Parathyroid adenoma (tissue), 2 donors: ENCODE measurements around the gene GNG12.

Experiments
- H2AFZ ChIP-seq: fragments of 300-600 bp; sonication (generic); one replicate; pipeline ENCODE4 v1.7.0; 2017; ENCODE audit warnings: antibody characterized with exemption, mild to moderate bottlenecking
- H3K27ac ChIP-seq: fragments of 300-600 bp; sonication (generic); one replicate; pipeline ENCODE4 v1.7.0; 2017
- H3K27me3 ChIP-seq: fragments of 300-600 bp; sonication (generic); one replicate; pipeline ENCODE4 v1.7.0; 2017; ENCODE audit warnings: low read length; ENCODE audit not compliant: control insufficient read depth, insufficient read depth
- H3K36me3 ChIP-seq: fragments of 300-600 bp; sonication (generic); one replicate; pipeline ENCODE4 v1.7.0; 2017; ENCODE audit warnings: low read length; ENCODE audit not compliant: control insufficient read depth, insufficient read depth
- H3K4me1 ChIP-seq: fragments of 300-600 bp; sonication (generic); one replicate; pipeline ENCODE4 v1.7.0; 2017; ENCODE audit warnings: control low read depth
- H3K4me2 ChIP-seq: fragments of 300-600 bp; sonication (generic); one replicate; pipeline ENCODE4 v1.7.0; 2017; ENCODE audit warnings: low read length
- H3K4me3 ChIP-seq: fragments of 300-600 bp; sonication (generic); one replicate; pipeline ENCODE4 v1.7.0; 2017; ENCODE audit warnings: low read depth, low read length
- H3K79me2 ChIP-seq: fragments of 300-600 bp; sonication (generic); one replicate; pipeline ENCODE4 v1.7.0; 2017; ENCODE audit warnings: control low read depth
- H3K9ac ChIP-seq: fragments of 300-600 bp; sonication (generic); one replicate; pipeline ENCODE4 v1.7.0; 2017; ENCODE audit warnings: mild to moderate bottlenecking
- H3K9me3 ChIP-seq: fragments of 300-600 bp; sonication (generic); one replicate; pipeline ENCODE4 v1.7.0; 2017; ENCODE audit warnings: low read length; ENCODE audit not compliant: control insufficient read depth
- TF ChIP-seq, protein P1 (sequence below): fragments of 300-600 bp; sonication (generic); IDR thresholded peaks from one replicate; pipeline ENCODE4 v1.7.0; 2017; ENCODE audit warnings: antibody characterized with exemption, mild to moderate bottlenecking
- donor health status: primary hyperparathyroidism.

Gene GNG12

DNA sequence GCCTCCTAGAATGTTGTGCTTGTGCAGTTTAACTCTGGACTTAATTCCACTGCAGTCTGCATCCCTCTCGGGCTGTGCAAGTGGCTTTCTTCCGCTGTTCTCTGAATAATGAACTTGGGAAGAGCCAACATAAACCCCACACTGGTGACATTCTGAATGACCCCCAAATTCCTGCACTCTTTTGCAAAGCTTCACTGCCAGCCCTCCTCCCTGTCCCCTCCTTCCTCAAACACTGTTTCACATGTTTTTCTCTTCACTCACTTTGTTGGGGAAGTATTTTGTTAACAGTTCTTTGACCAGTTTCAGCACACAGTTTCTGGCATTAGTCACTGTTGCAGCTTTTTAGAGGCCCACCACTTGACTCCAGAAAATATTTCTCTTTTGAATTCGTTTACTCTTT is 39.7 kb downstream of the GNG12 start:
- Histone ChIP-seq H3K79me2 (peaks cover 62% of the 10 kb centered on the region), H3K4me2 (no peak overlapping the region), H3K4me1 (peaks cover 27% of the 10 kb centered on the region), H3K9me3 (no peaks in the 10 kb centered on the region), H2AFZ (no peak overlapping the region), H3K27ac (no peak overlapping the region), H3K4me3 (no peak overlapping the region), H3K27me3 (no peaks in the 10 kb centered on the region), H3K9ac (no peak overlapping the region), H3K36me3 (no peaks in the 10 kb centered on the region)
- TF ChIP-seq, protein P1, sequence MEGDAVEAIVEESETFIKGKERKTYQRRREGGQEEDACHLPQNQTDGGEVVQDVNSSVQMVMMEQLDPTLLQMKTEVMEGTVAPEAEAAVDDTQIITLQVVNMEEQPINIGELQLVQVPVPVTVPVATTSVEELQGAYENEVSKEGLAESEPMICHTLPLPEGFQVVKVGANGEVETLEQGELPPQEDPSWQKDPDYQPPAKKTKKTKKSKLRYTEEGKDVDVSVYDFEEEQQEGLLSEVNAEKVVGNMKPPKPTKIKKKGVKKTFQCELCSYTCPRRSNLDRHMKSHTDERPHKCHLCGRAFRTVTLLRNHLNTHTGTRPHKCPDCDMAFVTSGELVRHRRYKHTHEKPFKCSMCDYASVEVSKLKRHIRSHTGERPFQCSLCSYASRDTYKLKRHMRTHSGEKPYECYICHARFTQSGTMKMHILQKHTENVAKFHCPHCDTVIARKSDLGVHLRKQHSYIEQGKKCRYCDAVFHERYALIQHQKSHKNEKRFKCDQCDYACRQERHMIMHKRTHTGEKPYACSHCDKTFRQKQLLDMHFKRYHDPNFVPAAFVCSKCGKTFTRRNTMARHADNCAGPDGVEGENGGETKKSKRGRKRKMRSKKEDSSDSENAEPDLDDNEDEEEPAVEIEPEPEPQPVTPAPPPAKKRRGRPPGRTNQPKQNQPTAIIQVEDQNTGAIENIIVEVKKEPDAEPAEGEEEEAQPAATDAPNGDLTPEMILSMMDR = no peak

DNA sequence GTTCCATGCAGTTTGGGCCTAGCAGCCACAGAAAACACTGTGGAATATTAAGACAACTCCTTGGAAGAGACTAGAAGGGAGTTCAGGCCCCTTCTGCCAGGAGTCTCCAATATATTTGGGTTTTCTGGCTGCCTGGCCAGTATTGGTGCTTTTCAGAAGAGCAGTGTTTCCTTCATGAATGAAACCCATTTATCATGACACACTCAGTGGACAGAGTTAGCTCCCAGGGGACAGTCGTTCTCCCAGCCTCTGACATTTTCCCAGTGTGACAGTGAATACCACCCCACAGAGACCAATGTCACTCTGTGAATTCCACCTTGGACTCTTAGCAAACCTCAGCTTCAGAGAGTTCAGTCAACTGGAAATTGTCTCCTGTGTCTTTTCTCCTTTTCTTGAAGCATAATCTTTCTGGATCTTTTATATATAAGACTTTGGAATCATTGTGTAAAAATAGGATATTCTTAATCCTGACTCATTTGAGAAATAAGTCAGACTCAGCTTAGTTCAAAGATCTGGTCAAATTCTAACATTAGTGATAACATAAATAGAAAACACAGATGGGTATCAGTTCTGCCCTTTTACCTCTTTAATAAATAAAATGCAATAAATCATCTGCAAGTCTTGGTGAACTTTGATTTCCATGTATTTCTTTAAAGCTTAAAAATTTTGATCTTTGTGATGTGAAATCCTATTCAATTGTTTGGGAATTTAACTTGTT is 40.4 kb downstream of the GNG12 start:
- peak overlapping the region; percentile 19 for H3K27ac ChIP-seq
- no peaks in the 10 kb centered on the region for H3K9me3 ChIP-seq
- H3K79me2 ChIP-seq = peaks cover 56% of the 10 kb centered on the region
- H3K36me3 ChIP-seq = no peaks in the 10 kb centered on the region
- peaks cover 27% of the 10 kb centered on the region for H3K4me1 ChIP-seq
- H3K9ac ChIP-seq = no peak overlapping the region
- no peak overlapping the region for H2AFZ ChIP-seq
- H3K4me3 ChIP-seq = no peak overlapping the region
- TF ChIP-seq, protein P1 = no peak
- no peaks in the 10 kb centered on the region for H3K27me3 ChIP-seq
- no peak overlapping the region for H3K4me2 ChIP-seq

DNA sequence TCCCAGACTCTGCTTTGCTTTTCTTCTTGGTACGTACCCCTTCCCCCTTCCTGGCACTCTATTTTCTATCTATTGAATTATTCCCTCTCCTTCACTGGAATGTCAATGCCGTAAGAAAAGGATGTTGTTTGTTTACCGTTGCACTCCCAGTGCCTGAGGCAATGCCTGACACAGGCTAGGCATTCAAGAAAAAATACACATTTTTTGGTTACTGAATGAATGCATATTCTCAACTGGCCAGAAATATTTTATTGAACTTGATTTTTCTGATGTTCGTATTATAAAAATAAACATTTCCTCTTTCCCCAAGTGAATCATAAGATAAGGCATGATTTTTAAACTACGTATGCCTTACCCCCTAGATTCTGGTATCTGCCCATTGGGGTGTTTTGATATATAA is 41.2 kb downstream of the GNG12 start:
- Histone ChIP-seq H3K9me3 (no peaks in the 10 kb centered on the region), H3K4me1 (peaks cover 27% of the 10 kb centered on the region), H2AFZ (no peak overlapping the region), H3K4me2 (no peak overlapping the region), H3K4me3 (no peak overlapping the region), H3K36me3 (no peaks in the 10 kb centered on the region), H3K27me3 (no peaks in the 10 kb centered on the region), H3K9ac (no peak overlapping the region), H3K79me2 (peaks cover 57% of the 10 kb centered on the region), H3K27ac (no peak overlapping the region)
- TF ChIP-seq, protein P1 = no peak

DNA sequence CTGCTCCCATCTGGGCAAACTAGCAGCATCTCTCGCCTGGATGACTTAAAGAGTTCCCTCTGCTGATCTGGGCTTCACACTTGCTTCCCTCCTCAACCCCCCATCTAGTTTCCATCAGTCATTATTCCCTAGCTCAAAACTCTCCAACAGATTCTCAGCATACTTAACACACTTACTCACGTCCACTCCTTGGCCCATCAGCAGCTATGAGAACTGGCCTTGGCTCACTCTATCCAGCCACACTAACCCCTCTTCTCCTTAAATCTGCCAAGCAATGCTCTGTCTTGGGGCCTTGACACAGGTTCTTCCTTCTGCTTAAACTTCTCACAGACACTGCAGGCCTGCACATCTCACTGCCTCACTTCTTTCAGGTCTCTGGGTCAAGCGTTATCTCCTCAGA is 41.6 kb downstream of the GNG12 start:
- no peak overlapping the region for H3K4me3 ChIP-seq
- peaks cover 27% of the 10 kb centered on the region for H3K4me1 ChIP-seq
- H3K27ac ChIP-seq = peak overlapping the region; percentile 24
- H3K27me3 ChIP-seq = no peaks in the 10 kb centered on the region
- no peak overlapping the region for H3K4me2 ChIP-seq
- no peaks in the 10 kb centered on the region for H3K36me3 ChIP-seq
- no peaks in the 10 kb centered on the region for H3K9me3 ChIP-seq
- TF ChIP-seq, protein P1 = no peak
- H2AFZ ChIP-seq = no peak overlapping the region
- no peak overlapping the region for H3K9ac ChIP-seq
- H3K79me2 ChIP-seq = peaks cover 55% of the 10 kb centered on the region

DNA sequence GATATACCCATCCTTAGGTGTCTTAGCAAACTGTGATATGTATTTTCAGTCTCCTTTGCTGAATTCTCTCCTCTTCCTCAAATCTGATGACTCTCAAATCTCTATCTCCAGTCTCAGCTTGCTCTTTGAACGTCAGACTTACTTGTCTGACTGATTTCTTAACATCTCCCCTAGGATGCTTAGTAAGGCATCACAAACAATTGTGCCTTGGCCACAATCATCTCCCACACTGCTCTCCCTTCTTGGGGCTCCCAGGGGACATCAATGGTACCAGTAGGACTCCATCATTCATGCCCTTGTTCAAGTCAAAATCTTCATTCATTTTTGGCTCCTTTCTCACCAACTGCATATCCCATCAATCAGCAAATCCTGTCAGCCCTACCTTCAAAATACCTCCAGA is 42.0 kb downstream of the GNG12 start:
- Histone ChIP-seq H3K4me1 (peaks cover 24% of the 10 kb centered on the region), H3K27ac (peak overlapping the region; percentile 24), H2AFZ (no peak overlapping the region), H3K9me3 (no peaks in the 10 kb centered on the region), H3K9ac (no peak overlapping the region), H3K79me2 (peaks cover 55% of the 10 kb centered on the region), H3K4me3 (no peak overlapping the region), H3K4me2 (no peak overlapping the region), H3K27me3 (no peaks in the 10 kb centered on the region), H3K36me3 (no peaks in the 10 kb centered on the region)
- TF ChIP-seq, protein P1 = no peak
